ENCODE results near the gene GPBP1L1. TPM values are rescaled to one million over a fixed set of nuclear protein-coding genes. Genes with fewer than 3 reads are reported as not detected.

Gene GPBP1L1
- total and polyA plus RNA-seq, 9 of the 15 experiments (the other 6 are each of a cell fraction or from before 2014, with no cell fraction given) = 86.0 to 216 (median 138) TPM

DNA sequence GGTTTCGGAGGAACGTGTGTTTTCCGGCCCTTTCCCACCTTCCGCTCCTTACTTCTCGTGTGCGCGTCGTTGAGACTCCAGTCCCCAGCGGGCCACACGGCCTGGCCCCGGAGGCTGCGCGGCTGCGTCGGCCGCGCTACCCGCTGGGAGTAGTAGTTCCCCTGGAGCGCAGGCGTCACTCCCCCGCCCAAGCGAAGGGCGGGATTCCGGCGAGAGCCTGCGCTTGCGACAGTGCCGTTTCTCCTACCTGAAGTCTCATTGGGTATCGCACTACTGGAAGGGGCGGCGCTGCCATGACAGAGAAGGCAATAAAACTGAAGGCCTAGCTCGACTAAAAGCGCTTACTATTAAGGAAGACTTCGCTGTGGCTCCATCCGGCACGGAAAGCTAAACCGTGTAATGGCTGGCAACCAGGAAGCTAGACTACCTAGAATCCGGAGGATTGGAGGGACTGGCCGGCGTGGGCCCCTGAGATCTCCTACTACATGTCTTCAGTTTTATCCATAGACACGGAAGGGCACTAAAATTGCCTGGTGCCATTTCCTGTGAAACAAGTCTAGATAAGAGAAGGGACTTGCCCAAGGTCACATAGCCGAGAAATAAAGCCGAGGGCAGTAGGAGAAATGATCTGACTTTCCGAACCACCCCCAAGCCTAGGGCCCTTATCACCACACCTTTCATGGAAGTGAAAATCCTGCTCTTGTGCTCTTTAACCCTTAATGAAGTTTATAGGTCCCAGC lies 851 bp upstream of the GPBP1L1 start (continued):
- TF ChIP-seq THAP7 (CRISPR knock-in tag; IDR thresholded peaks at IDR 0.05) (peak; percentile 86; the same call in 1 of the 2 replicates), NFRKB (IDR thresholded peaks at IDR 0.05; ENCODE audit: low read depth) (no peak; the same call in 1 of the 2 replicates), UBTF (IDR thresholded peaks at IDR 0.05; ENCODE audit: borderline replicate concordance in 1 of 2, low read depth in 2 of 2, low read length in 2 of 2) (peak; percentile 18 to 65; a peak in 1 of 4 replicates), ZNF282 (CRISPR knock-in tag; IDR thresholded peaks at IDR 0.05) (no peak), SREBF1 (IDR thresholded peaks at IDR 0.05; ENCODE audit: borderline replicate concordance, low read depth, low read length) (no peak), ZNF431 (CRISPR knock-in tag; IDR thresholded peaks at IDR 0.05) (no peak), L3MBTL2 (IDR thresholded peaks at IDR 0.05) (peak; percentile 88), CHCHD3 (CRISPR knock-in tag; IDR thresholded peaks at IDR 0.05) (no peak; the same call in 1 of the 2 replicates)
- TF ChIP-seq, protein P1, sequence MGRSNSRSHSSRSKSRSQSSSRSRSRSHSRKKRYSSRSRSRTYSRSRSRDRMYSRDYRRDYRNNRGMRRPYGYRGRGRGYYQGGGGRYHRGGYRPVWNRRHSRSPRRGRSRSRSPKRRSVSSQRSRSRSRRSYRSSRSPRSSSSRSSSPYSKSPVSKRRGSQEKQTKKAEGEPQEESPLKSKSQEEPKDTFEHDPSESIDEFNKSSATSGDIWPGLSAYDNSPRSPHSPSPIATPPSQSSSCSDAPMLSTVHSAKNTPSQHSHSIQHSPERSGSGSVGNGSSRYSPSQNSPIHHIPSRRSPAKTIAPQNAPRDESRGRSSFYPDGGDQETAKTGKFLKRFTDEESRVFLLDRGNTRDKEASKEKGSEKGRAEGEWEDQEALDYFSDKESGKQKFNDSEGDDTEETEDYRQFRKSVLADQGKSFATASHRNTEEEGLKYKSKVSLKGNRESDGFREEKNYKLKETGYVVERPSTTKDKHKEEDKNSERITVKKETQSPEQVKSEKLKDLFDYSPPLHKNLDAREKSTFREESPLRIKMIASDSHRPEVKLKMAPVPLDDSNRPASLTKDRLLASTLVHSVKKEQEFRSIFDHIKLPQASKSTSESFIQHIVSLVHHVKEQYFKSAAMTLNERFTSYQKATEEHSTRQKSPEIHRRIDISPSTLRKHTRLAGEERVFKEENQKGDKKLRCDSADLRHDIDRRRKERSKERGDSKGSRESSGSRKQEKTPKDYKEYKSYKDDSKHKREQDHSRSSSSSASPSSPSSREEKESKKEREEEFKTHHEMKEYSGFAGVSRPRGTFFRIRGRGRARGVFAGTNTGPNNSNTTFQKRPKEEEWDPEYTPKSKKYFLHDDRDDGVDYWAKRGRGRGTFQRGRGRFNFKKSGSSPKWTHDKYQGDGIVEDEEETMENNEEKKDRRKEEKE (IDR thresholded peaks at IDR 0.05; ENCODE audit: borderline replicate concordance in 1 of 2, control insufficient read depth in 1 of 2, low read depth in 2 of 2, low read length in 1 of 2) = 0 out of 4 replicates have a peak, but pooled peaks of 1 of the 2 experiments have one; percentile 79

Measured in K562 (cell line).